Rectal smooth muscle tissue (tissue), 1 donor: ENCODE data around the gene MROH7.

ENCODE experiments used
- H3K27ac ChIP-seq: one replicate; pipeline ENCODE4 v1.7.0; 2013; ENCODE audit warnings: low read depth, low read length, inconsistent platforms
- H3K27me3 ChIP-seq: one replicate; pipeline ENCODE4 v1.7.0; 2013; ENCODE audit warnings: low read length; ENCODE audit not compliant: control insufficient read depth, insufficient read depth
- H3K36me3 ChIP-seq: one replicate; pipeline ENCODE4 v1.7.0; 2013; ENCODE audit warnings: low read length; ENCODE audit not compliant: control insufficient read depth, insufficient read depth
- H3K4me1 ChIP-seq: one replicate; pipeline ENCODE4 v1.7.0; 2013; ENCODE audit warnings: low read length; ENCODE audit not compliant: control insufficient read depth, insufficient read depth
- H3K4me3 ChIP-seq: one replicate; pipeline ENCODE4 v1.7.0; 2013; ENCODE audit warnings: low read length
- H3K9ac ChIP-seq: one replicate; pipeline ENCODE4 v1.7.0; 2013; ENCODE audit warnings: low read length

Gene MROH7

DNA sequence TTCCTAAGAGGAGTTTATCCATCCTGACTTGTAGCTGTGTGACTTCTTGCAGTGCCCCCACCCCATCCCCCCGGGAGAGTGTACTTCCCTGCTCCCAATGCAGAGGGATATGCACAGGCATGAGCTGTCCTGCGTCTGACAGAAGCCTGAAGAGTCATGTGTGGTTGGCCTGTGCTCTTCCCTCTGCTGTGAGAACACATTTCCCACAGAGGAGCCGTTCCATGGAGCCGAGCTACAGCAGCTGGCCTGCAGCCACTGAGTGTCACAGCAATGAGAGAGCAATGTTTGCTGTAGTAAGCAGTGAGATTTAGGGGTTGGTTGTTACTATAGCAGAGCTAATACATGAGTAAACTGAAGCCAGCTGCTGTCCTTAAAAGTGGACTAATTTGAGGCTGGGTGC lies 100.7 kb downstream of the MROH7 start:
- H3K27ac ChIP-seq, result no peak overlapping the region
- H3K4me3 ChIP-seq, result no peak overlapping the region
- peaks cover 14% of the 10 kb centered on the region for H3K36me3 ChIP-seq
- no peak overlapping the region for H3K9ac ChIP-seq
- H3K4me1 ChIP-seq, result no peaks in the 10 kb centered on the region
- no peaks in the 10 kb centered on the region for H3K27me3 ChIP-seq

DNA sequence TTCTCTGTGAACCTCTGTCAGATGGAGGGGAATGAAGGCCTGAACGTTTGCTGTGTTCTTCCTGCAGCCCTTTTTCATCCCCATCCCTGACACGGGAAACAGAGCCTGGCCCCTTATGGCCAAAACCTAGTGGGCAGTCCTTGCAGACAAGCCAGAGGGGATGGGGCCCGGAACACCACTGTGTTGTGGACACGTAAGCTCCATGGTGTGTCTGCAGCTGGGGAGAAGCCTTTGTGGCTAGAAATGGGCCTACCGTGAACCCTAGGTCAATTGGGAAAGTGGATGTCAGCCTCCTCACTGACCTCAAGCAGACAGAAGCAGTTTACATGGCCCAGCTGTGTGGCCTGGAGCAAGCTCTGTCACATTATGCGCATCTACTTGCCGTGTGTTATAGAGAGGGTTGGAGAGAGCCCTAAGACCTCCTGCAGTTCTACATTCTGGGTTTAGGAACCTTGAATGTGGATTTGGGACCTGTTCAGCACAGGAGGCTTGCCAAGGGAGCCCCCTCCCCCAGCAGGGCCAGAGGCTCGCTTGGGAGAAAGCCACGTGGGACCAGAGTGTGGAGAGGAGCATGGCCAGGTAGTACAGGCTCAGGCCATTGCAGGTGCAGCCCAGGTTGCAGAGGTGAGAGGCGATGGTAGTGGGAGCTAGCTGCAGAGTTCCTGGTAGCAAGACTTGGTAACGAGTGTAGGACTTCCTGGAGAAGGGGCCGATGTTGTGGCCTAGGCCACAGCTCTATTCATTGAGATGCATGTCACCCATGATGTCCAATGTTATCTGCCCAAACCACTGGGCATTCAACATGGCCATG lies 102.0 kb downstream of the MROH7 start:
- no peak overlapping the region for H3K4me3 ChIP-seq
- H3K27ac ChIP-seq, result no peak overlapping the region
- no peaks in the 10 kb centered on the region for H3K4me1 ChIP-seq
- H3K27me3 ChIP-seq, result no peaks in the 10 kb centered on the region
- peaks cover 9% of the 10 kb centered on the region for H3K36me3 ChIP-seq
- no peak overlapping the region for H3K9ac ChIP-seq

DNA sequence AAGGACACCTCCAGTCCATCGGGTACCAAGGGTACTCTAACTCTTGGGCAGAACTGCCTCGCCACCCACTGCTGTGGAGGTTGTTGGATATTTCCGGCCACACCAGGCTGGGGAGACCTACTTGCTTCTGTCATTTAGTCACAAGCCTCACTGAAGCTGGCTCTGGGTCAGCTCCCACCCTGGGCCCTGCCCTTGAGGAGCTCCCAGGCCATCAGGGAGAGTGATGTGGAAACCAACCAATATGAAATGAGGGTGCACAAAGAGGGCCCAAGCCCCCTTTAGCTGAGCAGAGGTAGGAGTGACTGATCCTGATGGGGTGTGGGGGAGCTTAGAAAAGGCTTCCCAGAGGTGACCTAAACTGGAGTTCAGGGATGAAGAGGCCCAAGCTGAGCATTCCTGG lies 103.1 kb downstream of the MROH7 start:
- no peaks in the 10 kb centered on the region for H3K4me1 ChIP-seq
- no peak overlapping the region for H3K9ac ChIP-seq
- H3K36me3 ChIP-seq, result peaks cover 9% of the 10 kb centered on the region
- no peak overlapping the region for H3K27ac ChIP-seq
- H3K27me3 ChIP-seq, result no peaks in the 10 kb centered on the region
- no peak overlapping the region for H3K4me3 ChIP-seq

DNA sequence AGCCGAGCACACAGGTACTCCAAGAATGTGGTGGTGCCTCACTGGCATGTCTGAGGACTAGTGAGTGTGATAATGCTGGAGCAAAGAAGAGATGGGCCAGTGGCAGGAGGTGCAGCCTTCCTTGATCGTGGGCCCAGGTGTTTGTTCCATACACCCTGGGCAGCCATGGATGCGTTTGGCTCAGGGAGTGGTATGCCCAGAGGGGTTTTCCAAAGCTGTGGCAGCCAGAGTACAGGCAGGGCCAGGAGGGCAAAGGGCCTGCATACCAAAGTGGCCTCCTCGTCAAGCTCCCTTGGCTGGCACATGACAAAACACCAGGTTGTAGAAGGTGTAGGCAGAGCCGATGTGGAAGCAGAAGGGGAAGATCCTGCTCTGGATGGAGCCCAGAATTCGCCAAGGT lies 103.7 kb downstream of the MROH7 start:
- H3K4me1 ChIP-seq, result no peaks in the 10 kb centered on the region
- H3K27me3 ChIP-seq, result no peaks in the 10 kb centered on the region
- H3K27ac ChIP-seq, result no peak overlapping the region
- no peak overlapping the region for H3K4me3 ChIP-seq
- peaks cover 6% of the 10 kb centered on the region for H3K36me3 ChIP-seq
- no peak overlapping the region for H3K9ac ChIP-seq

DNA sequence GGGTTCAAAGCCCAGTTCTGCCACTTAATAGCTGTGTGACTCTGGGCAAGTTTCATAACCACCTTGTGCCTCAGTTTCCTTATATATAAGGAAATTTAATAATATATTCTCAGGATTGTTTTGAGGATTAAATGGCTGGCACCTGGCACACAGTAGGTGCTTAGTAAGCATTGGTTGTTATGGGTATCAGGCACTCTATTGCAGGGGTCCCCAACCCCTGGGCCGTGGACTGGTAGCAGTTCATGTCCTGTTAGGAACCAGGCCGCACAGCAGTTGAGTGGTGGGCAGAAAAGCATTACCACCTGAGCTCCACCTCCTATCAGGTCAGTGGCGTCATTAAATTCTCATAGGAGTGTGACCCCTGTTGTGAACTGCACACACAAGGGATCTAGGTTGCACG lies 104.3 kb downstream of the MROH7 start:
- Histone ChIP-seq H3K27me3 (no peaks in the 10 kb centered on the region), H3K9ac (no peak overlapping the region), H3K4me3 (no peak overlapping the region), H3K4me1 (no peaks in the 10 kb centered on the region), H3K36me3 (peaks cover 6% of the 10 kb centered on the region), H3K27ac (no peak overlapping the region)

DNA sequence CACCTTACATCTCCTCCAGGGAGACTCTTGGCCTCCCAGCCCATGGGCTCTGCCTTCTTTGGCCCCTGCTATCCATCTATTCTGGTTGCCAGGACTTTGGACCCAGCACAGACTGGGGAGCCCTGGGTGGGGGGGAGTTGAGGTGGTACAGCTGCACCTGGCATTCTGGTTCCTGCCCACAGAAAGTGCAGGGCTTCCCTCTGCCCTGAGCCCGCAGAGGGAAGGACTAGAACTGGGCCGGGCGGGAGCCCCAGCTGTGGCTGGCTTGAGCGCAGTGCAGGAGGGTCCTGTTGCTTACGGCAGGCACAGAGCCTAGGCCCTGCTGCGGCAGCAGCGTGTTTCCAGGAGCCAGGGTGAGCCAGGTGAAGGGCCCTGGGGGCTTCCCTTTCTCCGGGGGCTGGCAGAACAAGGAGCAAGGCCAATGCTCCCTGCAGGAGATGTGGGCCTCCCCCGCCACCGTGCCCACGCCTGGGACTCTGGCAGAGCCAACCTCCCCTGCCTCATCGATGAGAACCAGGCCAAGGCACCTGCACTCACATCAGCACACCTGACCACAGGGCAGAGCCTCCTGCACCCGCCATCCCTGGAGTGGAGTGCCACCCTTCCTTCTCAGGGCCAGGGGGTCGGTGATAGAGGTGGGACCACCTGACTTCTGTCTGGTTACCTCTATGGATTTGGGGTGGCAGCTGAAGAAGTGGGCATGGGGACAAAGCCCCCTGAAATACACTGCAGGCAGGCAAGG lies 106.7 kb downstream of the MROH7 start:
- H3K27ac ChIP-seq, result no peak overlapping the region
- H3K4me3 ChIP-seq, result no peak overlapping the region
- no peaks in the 10 kb centered on the region for H3K4me1 ChIP-seq
- H3K36me3 ChIP-seq, result no peaks in the 10 kb centered on the region
- no peaks in the 10 kb centered on the region for H3K27me3 ChIP-seq
- no peak overlapping the region for H3K9ac ChIP-seq

DNA sequence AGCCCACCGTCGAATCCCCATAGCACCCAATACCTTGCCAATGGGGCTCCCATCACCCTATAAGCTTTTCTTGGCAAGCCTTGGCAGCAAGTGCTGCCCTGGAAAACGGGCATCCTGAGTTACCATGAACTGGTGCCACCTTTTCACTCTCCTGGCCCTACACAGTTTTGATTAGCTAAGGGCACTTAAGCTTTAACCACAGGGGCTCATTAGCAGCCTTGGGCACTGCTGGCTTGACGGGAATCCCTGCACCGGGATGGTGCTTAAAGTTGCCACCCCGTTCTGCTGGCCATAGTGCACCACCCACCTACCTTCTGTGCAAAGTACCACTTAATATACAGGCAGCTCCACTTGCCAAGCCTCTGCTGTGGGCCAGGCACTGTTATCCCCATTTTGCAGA lies 109.0 kb downstream of the MROH7 start:
- no peak overlapping the region for H3K9ac ChIP-seq
- no peaks in the 10 kb centered on the region for H3K36me3 ChIP-seq
- H3K27me3 ChIP-seq, result no peaks in the 10 kb centered on the region
- H3K27ac ChIP-seq, result no peak overlapping the region
- H3K4me3 ChIP-seq, result no peak overlapping the region
- H3K4me1 ChIP-seq, result no peaks in the 10 kb centered on the region

DNA sequence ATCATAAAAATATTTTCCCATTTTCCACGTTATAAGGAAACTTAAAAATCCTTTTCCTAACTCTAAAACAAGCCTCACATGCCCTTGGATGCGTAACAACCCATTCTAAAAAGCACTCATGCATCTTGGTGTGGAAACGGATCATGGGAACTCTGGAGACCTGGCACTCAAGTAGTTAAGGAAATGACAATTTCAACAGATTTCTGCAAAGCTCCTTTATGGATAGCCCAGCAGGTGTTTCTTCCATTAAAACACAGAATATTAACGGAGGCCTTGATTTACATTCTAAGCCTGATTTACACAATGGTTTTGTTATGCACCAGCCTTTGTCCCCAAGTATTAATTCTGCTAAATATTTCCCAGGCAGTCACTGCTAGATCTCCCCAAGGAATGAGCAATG lies 109.8 kb downstream of the MROH7 start:
- Histone ChIP-seq H3K9ac (no peak overlapping the region), H3K4me3 (no peak overlapping the region), H3K27me3 (no peaks in the 10 kb centered on the region), H3K4me1 (no peaks in the 10 kb centered on the region), H3K27ac (no peak overlapping the region), H3K36me3 (peaks cover 3% of the 10 kb centered on the region)

DNA sequence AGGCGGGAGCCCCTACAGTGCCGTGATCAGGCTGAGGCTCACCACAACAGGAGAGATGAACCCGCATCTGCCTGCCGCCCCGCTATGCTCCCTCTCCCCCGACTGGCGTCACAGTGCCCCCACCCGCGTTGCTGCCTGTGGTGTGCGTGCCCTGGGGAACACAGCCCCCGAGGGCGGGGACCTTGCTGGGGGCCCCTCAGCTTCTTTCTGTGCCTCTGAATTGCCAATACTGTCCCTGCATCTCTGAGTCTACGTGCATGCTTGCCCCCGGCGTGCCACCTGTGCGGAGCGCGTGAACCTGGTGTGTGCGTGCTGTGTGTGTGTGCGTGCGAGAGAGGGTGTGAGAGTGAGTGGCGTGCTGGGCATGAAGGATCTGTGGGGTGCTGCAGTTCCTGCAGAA lies 112.5 kb downstream of the MROH7 start:
- H3K27ac ChIP-seq, result no peak overlapping the region
- H3K9ac ChIP-seq, result no peak overlapping the region
- H3K4me3 ChIP-seq, result no peak overlapping the region
- no peaks in the 10 kb centered on the region for H3K27me3 ChIP-seq
- no peaks in the 10 kb centered on the region for H3K4me1 ChIP-seq
- peaks cover 15% of the 10 kb centered on the region for H3K36me3 ChIP-seq

DNA sequence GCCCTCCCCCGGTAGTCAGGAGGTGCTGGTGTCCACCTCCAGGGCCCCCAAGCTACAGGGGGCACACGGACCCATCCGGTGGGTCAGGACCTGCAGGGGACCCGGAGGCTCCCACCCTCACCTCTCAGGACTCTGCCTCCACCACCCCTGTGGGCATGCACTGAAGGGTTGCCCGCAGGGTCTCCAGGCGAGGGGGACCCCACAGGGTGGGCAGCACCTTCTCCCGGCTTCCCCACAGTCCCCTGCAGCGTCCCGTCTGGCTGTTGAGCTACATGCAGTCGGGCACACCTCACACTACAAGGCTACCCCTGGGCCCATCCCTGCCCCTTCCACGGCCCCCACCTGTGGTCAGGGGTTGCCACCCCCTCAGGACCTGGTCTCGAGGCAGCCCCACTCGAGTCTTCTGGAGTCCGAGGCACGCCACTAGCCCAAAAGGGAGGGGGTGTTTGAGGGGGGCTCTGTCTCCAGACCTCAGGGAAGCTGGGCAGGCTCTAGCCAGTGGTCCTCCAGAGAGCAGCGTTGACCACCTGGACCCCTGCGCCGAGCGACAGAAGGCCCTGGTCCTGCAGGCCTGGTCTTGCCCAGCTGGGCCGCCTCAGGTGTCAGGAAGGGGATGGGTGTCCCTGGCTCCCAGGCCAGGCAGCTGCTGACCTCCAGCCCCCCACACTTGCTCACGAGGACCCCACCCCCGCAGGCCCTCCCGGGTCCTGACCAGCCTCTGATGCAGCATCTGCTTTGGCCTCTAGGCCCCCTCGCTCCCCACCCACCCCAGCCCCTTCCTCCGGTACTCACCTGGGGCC lies 113.1 kb downstream of the MROH7 start:
- Histone ChIP-seq H3K4me3 (no peak overlapping the region), H3K9ac (no peak overlapping the region), H3K27me3 (no peaks in the 10 kb centered on the region), H3K36me3 (peaks cover 15% of the 10 kb centered on the region), H3K4me1 (no peaks in the 10 kb centered on the region), H3K27ac (no peak overlapping the region)

DNA sequence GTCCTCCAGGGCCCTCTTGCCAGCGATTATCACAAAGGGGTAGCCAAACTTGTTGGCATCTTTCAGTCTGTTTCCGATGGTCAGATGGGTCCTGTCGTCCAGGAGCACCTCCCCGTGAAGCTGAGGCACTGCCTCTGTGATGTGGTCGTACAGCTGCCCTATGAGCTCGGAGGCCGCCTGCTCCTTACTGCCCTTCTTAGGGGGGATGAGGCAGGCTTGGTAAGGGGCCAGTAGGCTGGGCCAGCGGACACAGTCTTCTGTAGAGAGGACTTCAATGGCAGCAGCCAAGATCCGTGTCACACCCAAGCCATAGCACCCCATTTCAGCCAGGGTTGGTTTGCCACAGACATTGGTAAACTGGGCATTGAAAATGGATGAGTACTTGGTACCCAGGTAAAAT lies 116.2 kb downstream of the MROH7 start:
- H3K27me3 ChIP-seq, result no peaks in the 10 kb centered on the region
- no peak overlapping the region for H3K9ac ChIP-seq
- no peak overlapping the region for H3K4me3 ChIP-seq
- H3K36me3 ChIP-seq, result peaks cover 15% of the 10 kb centered on the region
- H3K4me1 ChIP-seq, result no peaks in the 10 kb centered on the region
- no peak overlapping the region for H3K27ac ChIP-seq

DNA sequence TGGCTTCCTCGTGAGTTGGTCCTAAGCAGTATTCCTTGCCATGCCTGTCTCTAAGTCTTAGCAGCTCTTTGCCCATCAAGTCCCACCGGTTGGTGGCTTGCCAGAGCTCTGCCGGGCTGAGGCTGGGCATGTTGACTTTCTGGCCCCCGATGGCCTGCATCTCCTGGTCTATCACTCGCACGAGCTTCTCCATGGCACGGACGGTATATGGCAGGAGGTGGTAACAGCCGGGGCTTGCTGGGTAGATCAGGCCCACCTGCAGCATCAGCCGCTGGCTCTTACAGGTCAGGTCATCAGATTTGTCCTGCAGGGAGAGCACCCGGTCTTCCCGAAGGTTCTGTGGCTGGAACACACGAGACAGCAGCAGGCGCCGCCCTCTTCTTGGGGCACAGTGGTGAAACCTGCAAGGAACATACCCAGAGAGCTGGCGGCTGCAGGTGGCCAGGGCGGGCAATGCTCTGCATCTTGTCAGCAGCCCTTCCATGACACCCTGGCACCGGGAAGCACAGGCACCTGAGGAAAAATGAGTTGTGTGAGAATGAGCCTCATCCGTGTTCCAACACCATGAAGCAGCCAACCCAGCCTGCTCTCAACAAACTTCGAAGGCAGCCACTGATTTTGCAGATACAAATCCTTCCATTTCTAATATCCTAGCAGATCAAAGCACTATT lies 117.2 kb downstream of the MROH7 start:
- Histone ChIP-seq H3K27me3 (no peaks in the 10 kb centered on the region), H3K9ac (no peak overlapping the region), H3K4me1 (peaks cover 4% of the 10 kb centered on the region), H3K27ac (no peak overlapping the region), H3K36me3 (peaks cover 15% of the 10 kb centered on the region), H3K4me3 (no peak overlapping the region)
